ENCODE data around the gene BRINP3.

The BRINP3 gene

DNA sequence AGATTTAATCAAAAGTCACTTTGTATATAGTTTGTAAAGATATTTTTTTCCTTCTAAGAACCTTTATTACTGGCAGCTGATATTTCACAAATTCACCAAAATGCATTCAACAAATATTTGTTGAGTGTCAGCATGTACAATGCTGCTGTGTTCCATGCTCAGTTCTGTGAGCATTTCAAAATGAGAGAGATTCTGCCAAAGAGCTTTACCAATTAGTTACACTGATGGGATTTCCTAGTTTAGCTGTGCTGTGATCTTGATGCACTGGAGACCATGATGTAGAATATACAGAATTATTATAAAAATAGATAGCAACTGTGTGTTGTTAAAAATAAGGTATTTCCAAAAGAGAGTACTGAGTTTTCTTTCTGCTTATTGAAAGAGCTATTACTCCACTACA is 225.6 kb downstream of the BRINP3 start:
- Histone ChIP-seq H3K4me2 (ENCODE audit: low read length, poor library complexity, severe bottlenecking) (no peak overlapping the region), H2BK120ac (ENCODE audit: low read depth, low read length) (no peak overlapping the region), H3K4me1 (ENCODE audit: control insufficient read depth, insufficient read depth, low read depth, low read length) (no peaks in the 10 kb centered on the region), H2BK15ac (ENCODE audit: low read depth, poor library complexity, severe bottlenecking) (no peak overlapping the region), H3K14ac (ENCODE audit: low read length in 2 of 2) (no peak overlapping the region), H3K36me3 (ENCODE audit: control insufficient read depth in 1 of 2, insufficient read depth in 2 of 2, low read depth in 1 of 2, low read length in 2 of 2) (no peaks in the 10 kb centered on the region), H4K8ac (ENCODE audit: low read length) (no peak overlapping the region), H4K91ac (ENCODE audit: low read length) (no peak overlapping the region), H3K27ac (ENCODE audit: low read length, poor library complexity, severe bottlenecking) (no peak overlapping the region), H3K27me3 (ENCODE audit: control insufficient read depth in 1 of 2, insufficient read depth in 1 of 2, low read length in 2 of 2) (no peaks in the 10 kb centered on the region), H3K9ac (ENCODE audit: low read length) (no peak overlapping the region), H3K4me3 (ENCODE audit: insufficient read depth in 1 of 2, low read depth in 1 of 2, low read length in 2 of 2) (no peak overlapping the region), H3K79me1 (replicated peaks; ENCODE audit: low read length, poor library complexity, severe bottlenecking) (no peaks in the 10 kb centered on the region), H2BK12ac (ENCODE audit: low read length in 2 of 2) (no peak overlapping the region), H3K18ac (ENCODE audit: low read depth in 1 of 2, low read length in 2 of 2) (no peak overlapping the region), H2BK5ac (ENCODE audit: low read depth, low read length, poor library complexity, severe bottlenecking) (no peak overlapping the region), H2AFZ (ENCODE audit: low read depth, low read length) (no peak overlapping the region), H3K9me3 (ENCODE audit: control insufficient read depth, low read length) (no peaks in the 10 kb centered on the region), H2AK5ac (ENCODE audit: low read length, severe bottlenecking) (no peak overlapping the region), H3K4ac (ENCODE audit: low read depth in 1 of 2, low read length in 2 of 2) (no peak overlapping the region), H3K23ac (ENCODE audit: low read length in 2 of 2) (no peak overlapping the region)
- DNase-seq = no peak

GRCh38 chr1:190250368-190250767 is 227.3 kb downstream of the BRINP3 start:
- H3K4me1 ChIP-seq (ENCODE audit: control insufficient read depth, insufficient read depth, low read depth, low read length) = no peaks in the 10 kb centered on the region
- no peak overlapping the region for H2BK5ac ChIP-seq (ENCODE audit: low read depth, low read length, poor library complexity, severe bottlenecking)
- H2AK5ac ChIP-seq (ENCODE audit: low read length, severe bottlenecking) = no peak overlapping the region
- H3K23ac ChIP-seq (ENCODE audit: low read length in 2 of 2) = no peak overlapping the region
- WGBS = no CpG with 5 or more reads among the region's 2 CpGs
- no peak overlapping the region for H3K27ac ChIP-seq (ENCODE audit: low read length, poor library complexity, severe bottlenecking)
- no peak overlapping the region for H3K14ac ChIP-seq (ENCODE audit: low read length in 2 of 2)
- H3K4ac ChIP-seq (ENCODE audit: low read depth in 1 of 2, low read length in 2 of 2) = no peak overlapping the region
- no peak overlapping the region for H2BK15ac ChIP-seq (ENCODE audit: low read depth, poor library complexity, severe bottlenecking)
- H2BK12ac ChIP-seq (ENCODE audit: low read length in 2 of 2) = no peak overlapping the region
- H2AFZ ChIP-seq (ENCODE audit: low read depth, low read length) = no peak overlapping the region
- H3K9ac ChIP-seq (ENCODE audit: low read length) = no peak overlapping the region
- H3K79me1 ChIP-seq (replicated peaks; ENCODE audit: low read length, poor library complexity, severe bottlenecking) = no peaks in the 10 kb centered on the region
- H2BK120ac ChIP-seq (ENCODE audit: low read depth, low read length) = no peak overlapping the region
- H3K27me3 ChIP-seq (ENCODE audit: control insufficient read depth in 1 of 2, insufficient read depth in 1 of 2, low read length in 2 of 2) = no peaks in the 10 kb centered on the region
- no peak overlapping the region for H4K8ac ChIP-seq (ENCODE audit: low read length)
- no peak overlapping the region for H3K4me3 ChIP-seq (ENCODE audit: insufficient read depth in 1 of 2, low read depth in 1 of 2, low read length in 2 of 2)
- no peaks in the 10 kb centered on the region for H3K9me3 ChIP-seq (ENCODE audit: control insufficient read depth, low read length)
- H3K4me2 ChIP-seq (ENCODE audit: low read length, poor library complexity, severe bottlenecking) = no peak overlapping the region
- H3K18ac ChIP-seq (ENCODE audit: low read depth in 1 of 2, low read length in 2 of 2) = no peak overlapping the region
- no peak for DNase-seq
- no peaks in the 10 kb centered on the region for H3K36me3 ChIP-seq (ENCODE audit: control insufficient read depth in 1 of 2, insufficient read depth in 2 of 2, low read depth in 1 of 2, low read length in 2 of 2)
- H4K91ac ChIP-seq (ENCODE audit: low read length) = no peak overlapping the region

DNA sequence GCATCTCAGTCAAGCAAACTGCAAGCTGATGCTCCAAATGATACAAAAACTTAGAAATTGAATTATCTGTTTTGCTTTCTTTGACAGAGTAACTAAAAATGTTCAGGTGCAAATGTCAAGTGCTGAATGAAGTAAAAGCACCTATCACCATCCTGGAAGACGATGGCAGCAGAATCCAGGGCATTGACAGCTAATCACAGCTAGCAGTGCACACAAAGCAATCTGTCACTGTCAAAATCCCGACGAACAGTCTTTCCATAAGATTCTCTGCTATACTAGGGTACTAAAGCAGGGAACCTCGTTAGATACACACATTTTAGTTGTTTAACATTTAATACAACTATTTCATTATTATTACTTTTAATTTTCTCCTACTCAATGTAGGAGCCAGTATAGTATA is 233.3 kb downstream of the BRINP3 start:
- no peaks in the 10 kb centered on the region for H3K27me3 ChIP-seq (ENCODE audit: control insufficient read depth in 1 of 2, insufficient read depth in 1 of 2, low read length in 2 of 2)
- no peak overlapping the region for H2BK12ac ChIP-seq (ENCODE audit: low read length in 2 of 2)
- H3K9me3 ChIP-seq (ENCODE audit: control insufficient read depth, low read length) = no peaks in the 10 kb centered on the region
- DNase-seq = no peak
- no peak overlapping the region for H3K4me3 ChIP-seq (ENCODE audit: insufficient read depth in 1 of 2, low read depth in 1 of 2, low read length in 2 of 2)
- no peak overlapping the region for H2BK15ac ChIP-seq (ENCODE audit: low read depth, poor library complexity, severe bottlenecking)
- H2AK5ac ChIP-seq (ENCODE audit: low read length, severe bottlenecking) = no peak overlapping the region
- no peak overlapping the region for H3K9ac ChIP-seq (ENCODE audit: low read length)
- H3K18ac ChIP-seq (ENCODE audit: low read depth in 1 of 2, low read length in 2 of 2) = no peak overlapping the region
- H3K4me1 ChIP-seq (ENCODE audit: control insufficient read depth, insufficient read depth, low read depth, low read length) = no peaks in the 10 kb centered on the region
- H3K27ac ChIP-seq (ENCODE audit: low read length, poor library complexity, severe bottlenecking) = no peak overlapping the region
- H4K8ac ChIP-seq (ENCODE audit: low read length) = no peak overlapping the region
- H4K91ac ChIP-seq (ENCODE audit: low read length) = no peak overlapping the region
- H2BK120ac ChIP-seq (ENCODE audit: low read depth, low read length) = no peak overlapping the region
- 47% methylated on average over 3 of the region's 4 CpGs for WGBS
- no peak overlapping the region for H3K4ac ChIP-seq (ENCODE audit: low read depth in 1 of 2, low read length in 2 of 2)
- no peak overlapping the region for H3K4me2 ChIP-seq (ENCODE audit: low read length, poor library complexity, severe bottlenecking)
- H2AFZ ChIP-seq (ENCODE audit: low read depth, low read length) = no peak overlapping the region
- H3K36me3 ChIP-seq (ENCODE audit: control insufficient read depth in 1 of 2, insufficient read depth in 2 of 2, low read depth in 1 of 2, low read length in 2 of 2) = no peaks in the 10 kb centered on the region
- no peak overlapping the region for H3K23ac ChIP-seq (ENCODE audit: low read length in 2 of 2)
- H3K79me1 ChIP-seq (replicated peaks; ENCODE audit: low read length, poor library complexity, severe bottlenecking) = no peaks in the 10 kb centered on the region
- no peak overlapping the region for H3K14ac ChIP-seq (ENCODE audit: low read length in 2 of 2)
- no peak overlapping the region for H2BK5ac ChIP-seq (ENCODE audit: low read depth, low read length, poor library complexity, severe bottlenecking)

GRCh38 chr1:190243056-190243455 is 234.6 kb downstream of the BRINP3 start:
- no peaks in the 10 kb centered on the region for H3K27me3 ChIP-seq (ENCODE audit: control insufficient read depth in 1 of 2, insufficient read depth in 1 of 2, low read length in 2 of 2)
- H2BK15ac ChIP-seq (ENCODE audit: low read depth, poor library complexity, severe bottlenecking) = no peak overlapping the region
- H3K9me3 ChIP-seq (ENCODE audit: control insufficient read depth, low read length) = no peaks in the 10 kb centered on the region
- H3K18ac ChIP-seq (ENCODE audit: low read depth in 1 of 2, low read length in 2 of 2) = no peak overlapping the region
- H3K79me1 ChIP-seq (replicated peaks; ENCODE audit: low read length, poor library complexity, severe bottlenecking) = no peaks in the 10 kb centered on the region
- H2BK5ac ChIP-seq (ENCODE audit: low read depth, low read length, poor library complexity, severe bottlenecking) = no peak overlapping the region
- DNase-seq = no peak
- H4K8ac ChIP-seq (ENCODE audit: low read length) = no peak overlapping the region
- H2BK120ac ChIP-seq (ENCODE audit: low read depth, low read length) = no peak overlapping the region
- H2AK5ac ChIP-seq (ENCODE audit: low read length, severe bottlenecking) = no peak overlapping the region
- no peak overlapping the region for H4K91ac ChIP-seq (ENCODE audit: low read length)
- no peak overlapping the region for H3K14ac ChIP-seq (ENCODE audit: low read length in 2 of 2)
- H3K9ac ChIP-seq (ENCODE audit: low read length) = no peak overlapping the region
- H3K36me3 ChIP-seq (ENCODE audit: control insufficient read depth in 1 of 2, insufficient read depth in 2 of 2, low read depth in 1 of 2, low read length in 2 of 2) = no peaks in the 10 kb centered on the region
- H3K4me2 ChIP-seq (ENCODE audit: low read length, poor library complexity, severe bottlenecking) = no peak overlapping the region
- no peak overlapping the region for H3K27ac ChIP-seq (ENCODE audit: low read length, poor library complexity, severe bottlenecking)
- H3K23ac ChIP-seq (ENCODE audit: low read length in 2 of 2) = no peak overlapping the region
- H2BK12ac ChIP-seq (ENCODE audit: low read length in 2 of 2) = no peak overlapping the region
- H2AFZ ChIP-seq (ENCODE audit: low read depth, low read length) = no peak overlapping the region
- H3K4me1 ChIP-seq (ENCODE audit: control insufficient read depth, insufficient read depth, low read depth, low read length) = no peaks in the 10 kb centered on the region
- no peak overlapping the region for H3K4ac ChIP-seq (ENCODE audit: low read depth in 1 of 2, low read length in 2 of 2)
- H3K4me3 ChIP-seq (ENCODE audit: insufficient read depth in 1 of 2, low read depth in 1 of 2, low read length in 2 of 2) = no peak overlapping the region
